Measurements from ENCODE around the gene GPR153. TPM values are rescaled to one million over a fixed set of nuclear protein-coding genes. Genes with fewer than 3 reads are reported as not detected.

The GPR153 gene
- total and polyA plus RNA-seq, 2 of the 13 experiments (the other 11 are each of a cell fraction or from before 2014, with no cell fraction given) = 0.22 to 0.31 TPM

GRCh38 chr1:6248932-6249738 is 11.8 kb downstream of the GPR153 start (continued):
- TF ChIP-seq NFAT5 (CRISPR knock-in tag; IDR thresholded peaks at IDR 0.05) (no peak), ZNF326 (CRISPR knock-in tag; IDR thresholded peaks at IDR 0.05; ENCODE audit: borderline replicate concordance) (no peak), ZNF615 (CRISPR knock-in tag; IDR thresholded peaks at IDR 0.05; ENCODE audit: borderline replicate concordance) (no peak), ZFX (CRISPR knock-in tag; IDR thresholded peaks at IDR 0.05; ENCODE audit: low read depth) (no peak), ZEB1 (IDR thresholded peaks at IDR 0.05; ENCODE audit: insufficient replicate concordance, low read depth) (no peak), CREM (IDR thresholded peaks at IDR 0.05) (no peak), CREM (CRISPR knock-in tag; IDR thresholded peaks at IDR 0.05) (no peak), ZC3H4 (CRISPR knock-in tag; IDR thresholded peaks at IDR 0.05; ENCODE audit: borderline replicate concordance) (no peak), ZBTB34 (CRISPR knock-in tag; IDR thresholded peaks at IDR 0.05) (no peak), ZBTB20 (CRISPR knock-in tag; IDR thresholded peaks at IDR 0.05; ENCODE audit: borderline replicate concordance, low read depth) (no peak), ERF (CRISPR knock-in tag; IDR thresholded peaks at IDR 0.05) (no peak), KDM5B (CRISPR knock-in tag; IDR thresholded peaks at IDR 0.05; ENCODE audit: borderline replicate concordance) (no peak), ZNF430 (CRISPR knock-in tag; IDR thresholded peaks at IDR 0.05) (no peak), U2AF1 (optimal IDR thresholded peaks at IDR 0.05; ENCODE audit: low read depth, low read length) (no peak), ZBTB2 (CRISPR knock-in tag; IDR thresholded peaks at IDR 0.05; ENCODE audit: low read depth) (no peak), ZNF549 (CRISPR knock-in tag; IDR thresholded peaks at IDR 0.05) (no peak), ZNF883 (CRISPR knock-in tag; IDR thresholded peaks at IDR 0.05; ENCODE audit: not compliant biosample characterization) (no peak), GTF2F1 (IDR thresholded peaks at IDR 0.05; ENCODE audit: low read length) (no peak)

Data from HepG2 (cell line).